ENCODE data around the gene RRAD. TPM values are rescaled to one million over a fixed set of nuclear protein-coding genes. Genes with fewer than 3 reads are reported as not detected.

RRAD gene
- total and polyA plus RNA-seq, 2 of the 4 experiments (the other 2 are of a cell fraction): 1.3 to 2.1 TPM

- ChIA-PET POLR2A (ENCODE audit: unreplicated experiment) (interaction anchor here (0.6 to 1.3 kb wide), 2 partner anchors 33 to 316 kb away, joined by 3 to 4 read pairs; no protein-coding TSS in a partner anchor), CTCF (interaction anchor here (0.6 to 1.7 kb wide), 11 partner anchors 9 to 227 kb away, joined by 3 to 20 read pairs (median 3); partner anchors contain the start of genes CDH16 and NAE1)
- H3K27ac ChIP-seq (ENCODE audit: insufficient read depth, low read length): no peak overlapping the region
- no peak overlapping the region for H3K9ac ChIP-seq (ENCODE audit: low read depth, low read length)
- BruUV-seq (replicated peaks): no TSS peak
- peak overlapping the region; percentile 76; the same call in 2 of the 3 replicates for H2BK15ac ChIP-seq (ENCODE audit: low read depth, low read length)
- in situ Hi-C loops (cut with MboI; ENCODE audit: low sequenced_read_pairs) (no loop called here), dilution Hi-C loops (cut with HindIII; ENCODE audit: low sequenced_read_pairs, unreplicated experiment) (no loop called here), intact Hi-C loops (cut with micrococcal nuclease) (loop anchor here (1.0 kb wide), 1 partner anchor 33 kb away; no protein-coding TSS in a partner anchor)
- H3K4me1 ChIP-seq (ENCODE audit: control insufficient read depth, insufficient read depth, low read length): peaks cover 26% of the 10 kb centered on the region
- H3K36me3 ChIP-seq (ENCODE audit: control insufficient read depth, insufficient read depth, low read length): peaks cover 8% of the 10 kb centered on the region
- H3K14ac ChIP-seq (replicated peaks; ENCODE audit: low read depth, low read length): peak overlapping the region; percentile 64
- H3K23ac ChIP-seq (ENCODE audit: low read depth, low read length): peak overlapping the region; percentile 36; the same call in 1 of the 2 replicates
- peaks cover 5 to 13% of the 10 kb centered on the region in 2 experiments; a peak in 3 of 4 replicates for H3K79me1 ChIP-seq (ENCODE audit: low read depth in 1 of 2, low read length in 2 of 2)
- H2AFZ ChIP-seq (replicated peaks; ENCODE audit: low read length, poor library complexity): peak overlapping the region; percentile 15
- peak overlapping the region; percentile 80 for H2BK20ac ChIP-seq (ENCODE audit: low read depth, low read length)
- H3K9me3 ChIP-seq (ENCODE audit: control insufficient read depth, insufficient read depth, low read length): no peaks in the 10 kb centered on the region
- DNase-seq (peak; percentile 50), ATAC-seq (ENCODE audit: low read depth) (0 out of 2 replicates have a peak, but pooled peaks have one; percentile 2)
- H3K18ac ChIP-seq (ENCODE audit: low read depth, low read length): peak overlapping the region; percentile 86; the same call in 1 of the 2 replicates
- peak overlapping the region; percentile 82 for H4K5ac ChIP-seq (ENCODE audit: low read depth, low read length)
- H4K8ac ChIP-seq (ENCODE audit: low read depth in 2 of 2, low read length in 2 of 2): peak overlapping the region in 1 of 2 experiments; percentile 44; a peak in 2 of 4 replicates
- peaks cover 14% of the 10 kb centered on the region for H4K20me1 ChIP-seq (ENCODE audit: insufficient read depth, low read length)
- H3K9me1 ChIP-seq (ENCODE audit: insufficient read depth, low read length): peaks cover 30% of the 10 kb centered on the region
- peak overlapping the region; percentile 72 for H2BK5ac ChIP-seq (ENCODE audit: low read depth, low read length, poor library complexity, severe bottlenecking)
- no peak overlapping the region for H3K56ac ChIP-seq (ENCODE audit: extremely low read depth, insufficient read depth, low read length)
- peak overlapping the region; percentile 28 for H2AK9ac ChIP-seq (replicated peaks; ENCODE audit: low read depth, low read length, poor library complexity)
- peak overlapping the region; percentile 87; the same call in 1 of the 2 replicates for H2AK5ac ChIP-seq (ENCODE audit: low read depth, low read length)
- no peak overlapping the region for H3K4me2 ChIP-seq (ENCODE audit: low read depth, low read length)
- TF ChIP-seq RFX5 (IDR thresholded peaks at IDR 0.05; ENCODE audit: low read depth, low read length) (no peak), BHLHE40 (IDR thresholded peaks at IDR 0.05; ENCODE audit: low read depth, low read length) (peak; percentile 21; the same call in 1 of the 2 replicates), USF2 (IDR thresholded peaks at IDR 0.05; ENCODE audit: low read depth, low read length) (0 out of 2 replicates have a peak, but pooled peaks have one; percentile 14), SMC3 (IDR thresholded peaks at IDR 0.05; ENCODE audit: low read depth, low read length) (no peak), MAZ (IDR thresholded peaks at IDR 0.05; ENCODE audit: borderline replicate concordance, low read depth, low read length) (0 out of 2 replicates have a peak, but pooled peaks have one; percentile 8)
- H4K91ac ChIP-seq (ENCODE audit: insufficient read depth, low read depth, low read length): peak overlapping the region; percentile 53
- peaks cover 6% of the 10 kb centered on the region; the same call in 1 of the 2 replicates for H3K27me3 ChIP-seq (ENCODE audit: control insufficient read depth, insufficient read depth, low read length)
- peak overlapping the region; percentile 65; the same call in 1 of the 2 replicates for H2BK120ac ChIP-seq (ENCODE audit: low read depth, low read length)
- 100% methylated on average over 2 of the region's 8 CpGs; no CpG with 5 or more reads in 1 of the 2 experiments for WGBS, 2 experiments (ENCODE audit: extremely low coverage in 2 of 2, insufficient read length in 1 of 2)
- peak overlapping the region; percentile 45; the same call in 1 of the 2 replicates for H3K4ac ChIP-seq (ENCODE audit: low read depth, low read length)
- H3K4me3 ChIP-seq (ENCODE audit: insufficient read depth, low read depth, low read length): no peak overlapping the region
Observed at GRCh38 chr16:66927918-66928649, 2.7 kb upstream of the RRAD start.

Data from IMR-90 (cell line).